GM18909 (cell line): ENCODE data around the gene MSI2.

Experiments
- ATAC-seq: cut with Tn5 transposase; IDR thresholded peaks from one replicate; pipeline ENCODE4 v1.9.1; 2021; ENCODE audit warnings: mild to moderate bottlenecking; ENCODE audit not compliant: unreplicated experiment, poor library complexity

Gene MSI2

DNA sequence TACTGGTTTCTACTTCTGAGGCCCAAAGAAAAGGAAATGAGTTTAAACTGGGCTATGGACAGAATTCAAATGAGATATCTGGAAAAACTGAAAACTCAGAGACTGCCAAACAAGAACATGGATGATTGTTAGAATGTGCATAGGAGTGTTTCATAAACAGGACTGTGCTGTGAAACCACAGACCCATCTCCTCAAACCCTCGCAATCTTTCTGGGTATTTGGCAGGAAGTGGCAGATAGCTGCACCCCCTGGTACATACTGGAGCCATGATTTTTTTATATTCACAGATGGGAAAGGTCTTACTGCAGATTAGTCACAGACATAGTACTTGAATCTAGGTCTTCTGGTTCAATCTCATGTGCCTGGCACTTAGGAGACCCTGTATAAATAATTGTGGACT, 343.8 kb downstream of the MSI2 start:
- ATAC-seq: no peak

DNA sequence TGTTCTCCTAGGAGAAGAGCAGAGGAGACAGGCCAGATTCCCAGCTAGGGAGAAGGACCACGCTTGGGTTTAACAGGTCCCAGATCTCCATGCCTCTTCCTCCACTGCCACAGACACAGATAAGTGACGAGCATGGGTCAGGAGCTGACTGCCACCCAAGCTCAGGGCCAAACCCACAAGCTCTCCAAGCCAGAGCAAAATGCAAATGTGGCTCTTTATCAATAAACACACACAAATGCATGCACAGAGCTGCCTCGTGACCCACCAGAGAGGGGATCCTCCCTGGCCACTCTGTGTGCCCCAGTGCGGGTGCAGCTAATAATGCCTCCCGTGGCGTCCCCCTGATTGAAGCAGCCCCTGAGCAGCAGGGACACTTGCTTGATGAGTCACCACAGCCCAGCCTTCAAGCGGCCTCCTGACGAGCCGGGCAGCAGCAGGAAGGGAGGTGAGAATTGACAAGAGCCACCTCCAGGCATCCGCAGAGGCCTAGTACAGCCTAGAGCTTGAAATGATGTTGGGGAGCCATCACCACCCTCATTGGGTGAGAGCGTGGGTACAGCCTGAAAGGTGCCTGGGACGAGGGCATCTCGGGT, 344.9 kb downstream of the MSI2 start:
- ATAC-seq: no peak

DNA sequence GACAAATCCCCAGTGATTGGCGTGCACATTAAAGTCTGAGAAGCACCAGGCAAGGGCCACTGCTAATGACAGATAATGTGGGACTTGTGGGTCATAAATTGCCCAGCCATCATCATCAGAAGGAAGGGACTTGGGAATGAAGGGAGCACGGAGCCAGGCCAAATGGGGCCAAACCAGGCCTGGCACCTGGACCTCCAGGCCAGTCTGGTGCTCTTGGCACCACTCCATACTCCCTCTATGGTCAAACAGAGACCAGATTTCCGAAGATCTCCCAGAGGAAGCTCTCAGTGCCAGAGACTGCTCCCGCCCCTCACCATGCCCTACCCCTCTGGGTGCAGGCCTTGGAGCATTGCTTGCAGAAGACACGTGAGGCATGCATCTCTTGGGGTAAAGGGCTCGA, 346.6 kb downstream of the MSI2 start:
- ATAC-seq: no peak

DNA sequence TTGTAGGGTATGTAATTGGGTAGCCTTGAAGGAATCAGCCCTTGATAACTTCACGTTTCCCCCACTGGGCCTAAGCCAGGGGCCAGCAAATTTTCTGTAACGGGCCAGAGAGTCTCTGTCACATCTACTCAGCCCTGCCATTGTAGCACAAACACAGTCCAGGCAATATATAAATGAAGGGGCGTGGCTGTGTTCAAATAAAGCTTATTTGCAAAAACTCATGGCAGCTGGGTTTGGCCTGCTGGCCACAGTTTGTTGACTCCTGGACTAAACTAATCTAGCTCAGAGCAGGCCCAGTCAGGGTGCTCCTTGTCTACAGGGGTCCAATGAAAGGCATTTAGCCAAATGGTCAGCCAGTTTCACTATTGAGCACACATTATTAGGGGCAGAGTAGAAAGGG, 347.2 kb downstream of the MSI2 start:
- no peak for ATAC-seq

DNA sequence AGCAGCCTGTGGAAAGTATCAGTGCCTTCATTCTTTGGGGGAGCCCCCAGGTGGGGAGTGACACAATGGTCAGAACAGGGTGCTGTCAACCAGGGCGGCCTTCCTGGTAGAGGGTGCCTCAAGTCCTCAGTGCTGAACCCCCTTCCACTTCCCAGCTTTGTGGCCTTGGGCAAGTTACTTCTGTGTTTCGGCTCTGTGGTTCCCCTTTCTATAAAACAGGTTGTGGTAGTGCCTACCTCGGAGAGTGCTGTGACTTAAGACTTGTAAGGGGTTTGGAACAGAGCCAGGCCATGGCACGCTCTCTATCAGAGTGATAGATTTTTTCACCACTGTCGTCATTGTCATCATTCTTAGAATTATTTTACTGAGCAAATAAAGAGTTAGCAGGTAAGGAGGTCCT, 347.7 kb downstream of the MSI2 start:
- ATAC-seq: peak; percentile 50

DNA sequence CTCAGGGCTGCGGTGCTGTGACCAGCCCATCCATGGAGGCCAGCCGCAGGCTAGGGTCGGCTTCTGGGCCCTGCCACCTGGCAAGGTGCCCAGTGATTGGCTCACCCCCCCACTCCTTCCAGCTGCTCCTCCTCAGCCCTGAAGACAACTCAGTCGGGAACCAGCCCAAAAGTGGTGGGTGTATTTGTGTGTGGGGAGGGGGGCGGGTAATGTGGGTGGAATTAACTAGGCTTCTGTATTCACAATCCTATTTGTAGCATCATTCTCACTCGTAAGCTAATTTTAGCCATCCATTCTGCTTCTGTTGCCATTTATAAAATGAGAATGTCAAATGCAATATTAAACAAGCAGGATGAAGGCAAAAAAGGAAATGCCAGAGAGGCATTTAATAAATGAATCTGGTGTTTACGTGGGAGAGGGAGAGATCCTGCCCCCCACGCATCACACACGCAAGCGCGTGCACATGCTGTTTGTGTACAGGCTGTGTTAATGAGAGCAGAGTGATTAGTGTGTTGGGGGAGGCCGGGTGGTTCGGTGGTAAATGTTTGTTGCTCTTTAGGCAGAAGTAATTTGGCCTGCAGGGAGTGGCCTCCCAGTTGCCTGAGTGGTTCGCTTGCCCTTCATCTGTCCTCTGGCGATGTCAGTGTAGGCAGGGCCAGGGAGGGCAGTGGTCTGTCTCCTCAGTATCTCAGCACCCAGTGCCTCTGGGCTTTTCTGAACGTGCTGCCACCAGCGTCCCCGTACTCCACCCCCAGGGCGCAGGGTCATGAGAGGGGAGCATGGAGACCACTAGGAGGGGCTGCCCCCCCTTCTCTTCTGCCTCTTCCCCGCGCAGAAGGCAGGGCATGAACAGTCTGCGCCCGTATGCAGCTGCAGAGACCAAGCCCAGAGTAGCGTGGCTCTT, 348.7 kb downstream of the MSI2 start:
- peak; percentile 68 for ATAC-seq

DNA sequence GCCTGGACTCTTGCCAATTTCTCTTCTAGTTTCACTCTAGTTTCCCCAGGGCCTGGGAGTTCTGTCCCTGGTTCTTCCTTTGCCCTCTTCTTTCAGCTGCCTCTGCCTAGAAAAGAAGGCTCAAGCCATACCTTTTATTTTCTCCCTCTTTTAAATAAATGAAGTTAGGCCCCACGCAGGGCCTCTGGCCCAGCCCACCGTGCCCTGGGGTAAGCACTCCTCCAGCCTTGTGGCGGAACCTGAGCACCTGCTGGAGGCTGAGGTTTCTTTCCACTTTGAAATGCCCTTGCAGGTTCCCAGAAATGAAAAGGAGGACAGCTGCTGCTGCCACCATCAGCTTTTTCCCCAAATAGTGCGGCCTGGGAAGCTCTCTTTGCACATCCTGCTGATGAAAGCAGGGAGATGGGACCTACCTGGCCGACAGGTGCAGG, 349.4 kb downstream of the MSI2 start:
- ATAC-seq: peak; percentile 28

DNA sequence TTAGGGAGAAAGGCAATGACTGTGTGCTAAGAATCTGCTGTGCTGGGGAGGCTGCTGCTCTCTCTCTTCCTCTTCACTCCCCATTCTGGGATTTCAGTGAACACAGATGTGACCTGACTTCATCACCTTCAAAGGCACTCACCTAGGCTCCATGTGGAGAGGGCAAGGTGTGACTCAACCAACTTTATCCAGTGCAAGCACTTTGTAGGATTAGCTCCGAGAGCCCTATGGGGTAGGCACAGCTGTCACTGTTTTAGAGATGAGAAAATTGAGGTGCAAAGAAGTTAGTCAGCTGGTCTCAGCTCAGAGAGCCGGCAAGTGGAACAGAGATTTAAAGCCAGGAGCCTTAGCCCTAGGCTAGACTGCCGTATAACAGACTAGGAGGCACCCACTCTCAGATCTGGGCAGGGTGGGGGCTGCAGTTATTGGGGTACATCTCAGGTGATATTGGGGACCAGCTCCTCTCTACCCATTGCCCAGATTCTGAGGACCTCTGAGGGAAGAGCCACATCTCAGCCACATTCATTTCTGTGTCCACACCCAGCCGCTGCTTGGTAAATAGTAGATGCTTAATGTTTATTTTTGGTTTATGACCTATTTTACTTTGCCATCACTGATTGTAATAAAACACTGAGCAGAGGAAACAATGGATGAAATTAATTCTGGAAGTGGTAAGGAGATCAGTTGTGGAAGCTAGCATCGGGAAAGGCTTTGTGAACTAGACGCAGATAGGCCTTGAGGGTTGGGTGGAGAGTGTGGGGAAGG, 350.0 kb downstream of the MSI2 start:
- ATAC-seq: no peak

DNA sequence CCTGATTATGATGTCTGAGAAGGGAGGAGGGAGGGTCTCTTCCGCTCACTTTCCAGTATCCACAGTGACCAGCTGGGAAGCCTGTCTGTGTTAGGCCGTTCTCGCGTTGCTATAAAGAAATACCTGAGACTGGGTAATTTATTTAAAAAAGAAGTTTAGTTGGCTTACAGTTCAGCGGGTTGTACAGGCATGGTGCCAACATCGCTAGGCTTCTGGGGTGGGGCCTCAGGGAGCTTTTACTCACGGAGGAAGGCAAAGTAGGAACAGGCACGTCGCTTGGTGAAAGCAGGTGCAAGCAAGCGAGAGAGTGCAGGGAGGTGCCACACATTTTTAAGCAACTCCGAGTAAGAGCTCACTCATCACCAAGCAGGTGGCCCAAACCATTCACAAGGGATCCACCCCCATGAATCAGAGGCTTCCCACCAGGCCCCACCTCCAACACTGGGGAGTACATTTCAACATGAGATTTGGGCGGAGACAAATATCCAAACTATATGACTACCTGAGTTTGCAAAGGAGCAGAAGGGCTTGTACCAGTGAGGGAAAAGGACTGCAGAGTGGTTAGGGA, 351.3 kb downstream of the MSI2 start:
- ATAC-seq: no peak

DNA sequence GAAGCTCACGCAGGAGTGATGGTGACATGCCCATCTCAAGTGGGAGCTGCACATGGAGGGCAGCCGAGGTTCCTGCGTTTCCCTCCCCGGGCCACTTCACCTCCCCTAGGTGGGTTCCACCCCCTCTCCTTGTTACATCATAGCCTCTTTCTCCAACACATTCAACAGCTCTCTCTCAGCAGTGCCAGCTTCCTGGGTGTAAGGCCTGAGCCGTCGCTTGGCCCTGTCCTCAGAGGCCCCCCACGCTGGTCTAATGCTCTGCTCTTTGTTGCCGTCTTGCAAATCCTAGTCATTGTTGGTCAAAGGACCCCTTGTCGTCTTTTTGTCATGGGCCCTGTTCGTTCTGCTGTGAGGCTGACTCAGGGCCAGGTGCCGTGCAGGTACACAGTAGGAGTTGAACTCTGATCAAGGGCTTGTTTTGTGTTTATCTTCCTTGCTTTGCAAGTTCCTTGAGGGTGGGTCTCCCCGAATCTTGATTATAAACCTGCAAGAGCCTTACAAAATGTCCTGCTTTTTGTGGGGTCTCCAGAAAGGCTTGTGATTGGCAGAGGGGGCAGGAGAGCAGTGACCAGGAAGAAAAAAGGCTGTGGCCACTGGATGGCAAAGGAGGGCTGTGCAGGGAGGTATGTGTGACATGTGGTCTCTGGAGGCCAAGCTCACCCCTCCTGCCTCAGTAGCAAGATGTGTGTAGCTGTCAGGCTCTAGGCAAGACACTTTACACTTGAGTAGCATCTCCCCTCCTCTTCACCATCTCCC, 352.2 kb downstream of the MSI2 start:
- ATAC-seq: no peak

DNA sequence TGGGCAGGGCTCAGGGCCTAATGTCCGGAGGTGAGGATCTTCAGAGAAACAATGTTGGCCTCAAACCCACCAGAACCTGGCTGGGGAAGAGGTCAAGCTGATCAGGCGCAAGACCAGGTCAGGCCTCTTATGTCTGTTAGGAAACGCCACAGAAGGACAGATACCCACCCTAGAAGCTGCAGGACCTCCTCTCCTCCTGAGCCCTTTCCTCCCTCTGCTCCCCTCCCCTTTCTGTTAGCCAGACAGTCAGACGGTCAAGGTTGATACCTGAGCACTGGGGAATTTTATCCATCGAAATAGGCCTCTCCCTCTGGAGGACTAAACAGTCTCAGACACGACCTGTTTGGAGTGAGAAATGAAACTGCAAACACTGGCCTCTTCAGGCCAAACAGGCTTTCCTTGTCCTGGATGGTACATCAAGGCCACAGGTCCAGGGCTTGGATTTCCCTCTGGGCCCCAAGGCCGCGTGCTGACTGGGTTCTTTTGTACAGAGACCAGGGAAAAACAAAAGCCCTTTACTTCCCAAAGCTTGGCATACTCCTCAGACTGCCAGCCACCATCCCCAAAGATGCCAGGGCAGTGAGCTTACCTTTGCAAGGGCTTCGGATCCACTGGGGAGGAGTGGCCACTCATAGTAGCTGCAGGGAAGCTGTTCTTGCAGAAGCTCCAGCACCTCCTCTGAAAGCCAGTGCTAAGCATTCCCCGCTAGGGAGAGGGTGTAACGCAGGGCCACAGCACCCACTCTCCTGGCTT, 353.0 kb downstream of the MSI2 start:
- ATAC-seq: no peak

DNA sequence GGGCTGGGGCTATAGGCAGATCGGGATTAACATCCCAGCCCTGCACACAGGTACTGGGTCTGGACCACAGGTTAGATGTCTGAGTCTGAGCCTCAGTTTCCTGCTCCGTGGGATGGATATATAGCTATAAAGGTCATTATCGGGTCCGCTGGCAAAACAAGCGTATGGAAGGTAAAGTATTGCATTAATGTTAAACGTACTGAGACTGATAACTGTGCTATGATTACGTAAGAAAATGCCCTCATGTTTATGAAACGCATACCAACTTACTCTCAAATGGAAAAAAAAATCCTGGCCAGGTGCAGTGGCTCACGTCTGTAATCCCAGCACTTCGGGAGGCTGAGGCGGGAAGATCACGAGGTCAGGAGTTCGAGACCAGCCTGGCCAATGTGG, 353.6 kb downstream of the MSI2 start:
- ATAC-seq: no peak

DNA sequence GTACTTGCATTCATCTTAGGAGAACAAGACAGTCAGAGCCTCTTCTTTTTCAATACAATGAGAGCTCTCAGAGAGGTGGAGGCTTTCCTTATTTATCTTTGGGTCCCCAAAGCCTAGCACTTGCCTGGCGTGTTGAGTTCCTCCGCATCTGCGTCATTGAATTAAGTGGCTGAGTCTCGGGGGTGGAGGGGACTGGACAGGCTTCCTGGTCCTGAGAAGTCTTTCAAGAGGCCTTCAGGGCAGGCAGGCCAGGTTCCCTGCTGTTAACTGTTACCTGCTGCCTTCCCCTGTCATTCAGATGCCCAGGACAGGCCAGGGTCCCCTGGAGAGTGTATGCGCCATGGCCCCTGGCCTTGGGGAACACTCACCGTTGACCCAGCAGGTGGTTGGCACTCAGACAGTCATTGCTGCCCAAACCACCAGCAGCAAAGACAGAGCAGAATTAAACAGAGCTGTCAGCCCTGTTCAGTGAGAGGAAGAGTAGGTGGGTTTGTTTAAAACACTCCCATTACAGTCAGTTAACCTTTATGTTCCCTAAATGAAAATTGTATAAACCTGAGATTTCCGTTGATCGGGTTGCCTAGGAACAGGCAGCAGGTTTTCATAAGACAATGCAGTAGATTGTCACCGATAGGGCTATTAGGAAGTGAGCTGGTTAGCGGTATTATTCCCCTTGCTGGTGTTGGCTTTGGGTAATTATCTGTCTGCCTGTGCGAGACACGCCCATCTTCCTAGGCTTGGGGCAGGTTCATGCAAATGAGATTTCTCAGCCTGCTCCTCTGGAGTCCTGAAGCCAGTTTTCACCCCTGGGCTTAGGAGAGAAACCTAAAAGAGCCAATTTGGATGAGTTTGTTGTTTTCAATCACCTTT, 356.1 kb downstream of the MSI2 start:
- no peak for ATAC-seq

DNA sequence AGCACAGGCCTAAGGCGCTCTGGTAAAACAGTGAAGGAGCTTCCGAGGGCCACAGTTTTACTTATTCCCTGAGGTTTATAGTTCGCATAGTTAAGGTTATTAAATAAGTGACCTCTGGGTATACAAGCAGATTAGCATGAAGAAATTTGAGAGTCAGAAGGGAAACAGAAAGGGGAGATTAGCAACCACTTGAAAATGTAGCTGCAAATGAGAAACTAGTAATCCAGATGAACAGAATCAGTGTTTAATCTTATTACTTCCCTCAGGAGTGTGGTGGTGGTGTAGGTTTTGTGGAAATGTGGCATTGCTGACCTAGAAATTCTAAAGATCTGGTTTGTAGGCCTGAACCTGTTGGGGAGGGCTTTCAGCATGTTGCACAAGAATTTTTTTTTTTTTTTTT, 358.4 kb downstream of the MSI2 start:
- ATAC-seq: no peak

DNA sequence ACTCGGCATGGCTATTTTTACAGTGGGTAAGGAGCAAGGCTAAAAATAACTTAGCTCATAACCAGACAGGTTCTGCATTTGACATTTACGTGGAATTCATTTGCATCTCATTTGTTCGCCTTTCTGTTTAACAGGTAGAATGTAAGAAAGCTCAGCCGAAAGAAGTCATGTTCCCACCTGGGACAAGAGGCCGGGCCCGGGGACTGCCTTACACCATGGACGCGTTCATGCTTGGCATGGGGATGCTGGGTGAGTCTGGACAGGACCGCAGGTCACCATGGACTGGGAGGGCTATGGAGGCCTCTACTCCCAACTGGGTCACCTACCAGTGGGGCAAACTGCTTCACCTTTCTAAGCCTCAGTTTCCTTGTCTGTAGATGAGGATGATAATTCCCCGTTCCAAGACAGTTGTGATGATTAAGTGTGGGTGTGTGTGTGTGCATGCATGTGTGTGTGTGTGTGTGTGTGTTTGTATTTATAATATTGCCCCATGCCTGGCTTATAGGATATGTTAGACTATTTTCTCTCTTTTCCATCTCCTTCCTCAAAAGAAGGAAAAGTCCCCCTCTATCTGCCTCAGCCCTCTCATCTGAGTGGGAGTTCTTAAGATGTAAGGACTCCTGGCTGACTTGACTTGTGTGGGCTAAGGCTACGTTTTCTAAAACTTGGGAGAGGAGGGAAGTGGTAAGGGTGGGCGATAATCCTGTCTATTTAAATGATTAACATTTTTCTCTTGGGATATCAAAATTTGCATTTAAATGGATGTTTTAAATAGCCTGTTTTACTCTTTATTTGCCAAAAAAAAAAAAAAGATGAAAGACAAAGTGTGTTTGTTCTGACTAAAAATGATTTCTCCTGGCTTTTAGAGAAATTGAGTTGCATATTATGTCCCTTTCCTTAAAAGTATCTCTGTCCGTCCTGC, 359.8 kb downstream of the MSI2 start:
- no peak for ATAC-seq

DNA sequence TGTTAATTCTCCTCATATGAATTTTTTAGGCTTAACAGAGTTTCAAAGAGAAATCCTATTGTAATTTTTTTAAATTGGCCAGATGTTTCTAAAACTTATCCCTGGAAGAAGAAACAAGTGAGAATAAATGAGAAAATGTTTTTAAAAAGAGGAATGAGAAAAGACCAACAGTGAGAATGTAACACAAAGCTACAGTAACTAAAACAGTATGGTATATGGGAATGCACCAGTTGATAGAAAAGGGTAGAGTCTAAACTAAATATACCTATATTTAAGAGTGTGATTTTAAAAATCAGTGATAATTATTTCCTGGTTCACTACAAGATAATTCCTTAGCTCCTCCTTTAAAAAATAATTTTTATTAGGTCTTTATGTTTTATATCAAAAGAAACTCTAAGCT, 360.9 kb downstream of the MSI2 start:
- ATAC-seq: no peak

DNA sequence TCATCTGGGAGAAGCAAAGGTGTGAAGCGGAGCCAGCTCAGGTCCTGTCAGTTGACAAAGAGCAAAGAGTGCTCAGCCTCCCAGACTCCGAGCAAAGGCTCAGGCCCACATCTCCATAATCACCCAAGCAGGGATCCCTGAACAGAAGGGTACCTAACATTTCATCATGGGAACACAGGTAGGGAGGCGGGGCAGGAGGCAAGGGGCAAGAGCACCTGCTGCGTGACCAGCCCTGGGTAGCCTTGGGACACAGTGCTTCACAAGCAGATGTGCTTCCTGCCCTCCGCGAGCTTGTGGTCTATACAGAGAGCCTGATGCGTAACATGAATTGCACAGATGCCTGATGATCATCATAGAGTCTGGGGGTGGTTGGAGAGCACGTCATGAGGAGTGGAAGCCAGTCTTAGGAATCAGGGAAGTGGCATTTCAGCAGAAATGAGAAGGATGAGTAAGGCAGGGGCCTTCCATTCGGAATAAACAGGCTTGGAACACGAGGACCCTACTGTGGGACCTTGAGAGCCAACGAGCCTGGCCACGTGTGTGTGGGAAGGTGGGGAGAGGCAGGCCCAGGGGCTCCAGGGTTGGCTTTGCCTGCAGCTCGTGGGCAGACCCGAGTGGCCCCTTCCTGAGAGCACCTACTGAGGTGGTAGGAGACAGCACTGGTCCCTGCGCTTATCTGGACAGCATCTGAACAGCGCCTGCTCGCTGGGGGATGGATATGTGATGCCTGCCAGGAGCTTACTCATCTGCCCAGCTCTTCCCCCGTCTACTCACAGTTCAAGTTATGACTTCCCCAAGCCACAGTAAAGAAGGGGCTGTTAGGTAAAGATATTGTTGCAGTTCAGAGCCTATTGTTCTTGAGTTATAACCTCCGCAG, 363.0 kb downstream of the MSI2 start:
- ATAC-seq: no peak
